HepG2 (cell line): Measurements from ENCODE around the gene PPP1R16B. TPM values are rescaled to one million over a fixed set of nuclear protein-coding genes. Genes with fewer than 3 reads are reported as not detected.

Experiments used
- BCL6 ChIP-seq: IDR thresholded peaks from 2 replicates; pipeline ENCODE4 v1.6.1; 2016; ENCODE audit warnings: missing genetic modification reagents, missing compliant biosample characterization
- BRD4 ChIP-seq: sonication (generic); formaldehyde crosslinking; IDR thresholded peaks from 2 replicates; pipeline ENCODE4 v1.4.0; 2020; ENCODE audit warnings: missing genetic modification reagents
- DR1 ChIP-seq: sonication (generic); formaldehyde crosslinking; IDR thresholded peaks from 2 replicates; pipeline ENCODE4 v1.8.0; 2021; ENCODE audit warnings: mild to moderate bottlenecking, missing genetic modification reagents, inconsistent platforms
- HDAC2 ChIP-seq: sonication (generic); formaldehyde crosslinking; IDR thresholded peaks from 2 replicates; pipeline ENCODE4 v1.4.0; 2020; ENCODE audit warnings: missing genetic modification reagents
- HNF4G ChIP-seq, 2 experiments: sonication (generic) in 1 of 2; formaldehyde crosslinking in 1 of 2; IDR thresholded peaks; 2 replicates each; pipeline versions ENCODE4 v1.4.0 to v1.6.1; 2011 to 2020; ENCODE audit warnings: borderline replicate concordance in 2 of 2, low read depth in 2 of 2, mild to moderate bottlenecking in 2 of 2, low read length in 1 of 2, missing genetic modification reagents in 1 of 2, moderate library complexity in 1 of 2
- KDM5B ChIP-seq: sonication (generic); formaldehyde crosslinking; IDR thresholded peaks from 2 replicates; pipeline ENCODE4 v1.4.0; 2020; ENCODE audit warnings: missing genetic modification reagents, mild to moderate bottlenecking, borderline replicate concordance
- KMT2A ChIP-seq: sonication (generic); formaldehyde crosslinking; IDR thresholded peaks from 2 replicates; pipeline ENCODE4 v1.4.0; 2020; ENCODE audit warnings: missing genetic modification reagents
- MTA1 ChIP-seq: sonication (generic); formaldehyde crosslinking; IDR thresholded peaks from 2 replicates; pipeline ENCODE4 v1.4.0; 2020; ENCODE audit warnings: missing genetic modification reagents, mild to moderate bottlenecking, borderline replicate concordance
- NRL ChIP-seq: sonication (generic); formaldehyde crosslinking; IDR thresholded peaks from 2 replicates; pipeline ENCODE4 v1.5.0; 2020; ENCODE audit warnings: missing genetic modification reagents, mild to moderate bottlenecking, moderate library complexity, borderline replicate concordance
- ZNF136 ChIP-seq: sonication (generic); formaldehyde crosslinking; IDR thresholded peaks from 2 replicates; pipeline ENCODE4 v1.8.1; 2022; ENCODE audit warnings: low read depth, mild to moderate bottlenecking, moderate library complexity, missing genetic modification reagents
- ZNF224 ChIP-seq: sonication (generic); formaldehyde crosslinking; IDR thresholded peaks from 2 replicates; pipeline ENCODE4 v1.5.0; 2020; ENCODE audit warnings: mild to moderate bottlenecking, missing genetic modification reagents
- ZNF292 ChIP-seq: sonication (generic); formaldehyde crosslinking; IDR thresholded peaks from 2 replicates; pipeline ENCODE4 v1.8.1; 2022; ENCODE audit warnings: mild to moderate bottlenecking, low read depth, missing genetic modification reagents, borderline replicate concordance
- ZNF350 ChIP-seq: sonication (generic); formaldehyde crosslinking; IDR thresholded peaks from 2 replicates; pipeline ENCODE4 v1.4.0; 2020; ENCODE audit warnings: mild to moderate bottlenecking, low read depth, missing genetic modification reagents, borderline replicate concordance
- ZNF839 ChIP-seq: sonication (generic); formaldehyde crosslinking; IDR thresholded peaks from 2 replicates; pipeline ENCODE4 v1.4.0; 2020; ENCODE audit warnings: missing genetic modification reagents, mild to moderate bottlenecking, borderline replicate concordance
- ZSCAN9 ChIP-seq: IDR thresholded peaks from 2 replicates; pipeline ENCODE4 v1.6.1; 2016; ENCODE audit warnings: borderline replicate concordance
- polyA plus RNA-seq, 8 experiments: library from polyadenylated mRNA; depleted of rRNA in 3 of 8; stranded (reverse) in 7 of 8; unstranded in 1 of 8; fragments of >200 nt; fragmentation: Illumina TruSeq in 4 of 8; extraction: Trizol in 4 of 8; gene quantifications; 2 replicates each; pipeline versions ENCODE4 v1.2.1 to v1.2.3, GENCODE V29; 2011 to 2016; ENCODE audit warnings: low read depth in 4 of 8, missing spikeins in 1 of 8, mixed read lengths in 1 of 8; ENCODE audit not compliant: insufficient read depth in 1 of 8
- total RNA-seq, 5 experiments: library from RNA; depleted of rRNA; stranded (reverse); fragments of >200 nt; fragmentation: Illumina TruSeq; extraction: Trizol; gene quantifications; 2 replicates each; pipeline ENCODE4 v1.2.3, GENCODE V29; 2016; ENCODE audit warnings: low read depth in 1 of 5

PPP1R16B gene
- total and polyA plus RNA-seq, 2 of the 13 experiments (the other 11 are each of a cell fraction or from before 2014, with no cell fraction given) = 0.02 to 0.11 TPM

GRCh38 chr20:38888059-38888831, 82.7 kb downstream of the PPP1R16B start (continued):
- TF ChIP-seq MTA1 (peak; percentile 59; the same call in 1 of the 2 replicates), ZNF136 (no peak), KDM5B (CRISPR knock-in tag) (peak; percentile 75; the same call in 1 of the 2 replicates), DR1 (CRISPR knock-in tag) (0 out of 2 replicates have a peak, but pooled peaks have one; percentile 25), ZNF350 (CRISPR knock-in tag) (0 out of 2 replicates have a peak, but pooled peaks have one; percentile 63), BRD4 (no peak), ZNF839 (peak; percentile 54; the same call in 1 of the 2 replicates), BCL6 (CRISPR knock-in tag) (no peak), ZNF292 (peak; percentile 59; the same call in 1 of the 2 replicates), KMT2A (CRISPR knock-in tag) (0 out of 2 replicates have a peak, but pooled peaks have one; percentile 42), ZNF224 (0 out of 2 replicates have a peak, but pooled peaks have one; percentile 34), HDAC2 (CRISPR knock-in tag) (peak; percentile 54; the same call in 1 of the 2 replicates), ZSCAN9 (no peak), NRL (CRISPR knock-in tag) (peak; percentile 81), HNF4G (IDR thresholded peaks at IDR 0.05; ENCODE audit: borderline replicate concordance, low read depth, low read length) (peak; percentile 57; the same call in 1 of the 2 replicates), HNF4G (CRISPR knock-in tag; IDR thresholded peaks at IDR 0.05; ENCODE audit: borderline replicate concordance, low read depth) (peak; percentile 76)
